ENCODE data around the gene FUBP3. TPM values are rescaled to one million over a fixed set of nuclear protein-coding genes. Genes with fewer than 3 reads are reported as not detected.

The FUBP3 gene
- total RNA-seq, 4 donors from 2014 or later = 40.6 to 64.8 (median 46.4) TPM

DNA sequence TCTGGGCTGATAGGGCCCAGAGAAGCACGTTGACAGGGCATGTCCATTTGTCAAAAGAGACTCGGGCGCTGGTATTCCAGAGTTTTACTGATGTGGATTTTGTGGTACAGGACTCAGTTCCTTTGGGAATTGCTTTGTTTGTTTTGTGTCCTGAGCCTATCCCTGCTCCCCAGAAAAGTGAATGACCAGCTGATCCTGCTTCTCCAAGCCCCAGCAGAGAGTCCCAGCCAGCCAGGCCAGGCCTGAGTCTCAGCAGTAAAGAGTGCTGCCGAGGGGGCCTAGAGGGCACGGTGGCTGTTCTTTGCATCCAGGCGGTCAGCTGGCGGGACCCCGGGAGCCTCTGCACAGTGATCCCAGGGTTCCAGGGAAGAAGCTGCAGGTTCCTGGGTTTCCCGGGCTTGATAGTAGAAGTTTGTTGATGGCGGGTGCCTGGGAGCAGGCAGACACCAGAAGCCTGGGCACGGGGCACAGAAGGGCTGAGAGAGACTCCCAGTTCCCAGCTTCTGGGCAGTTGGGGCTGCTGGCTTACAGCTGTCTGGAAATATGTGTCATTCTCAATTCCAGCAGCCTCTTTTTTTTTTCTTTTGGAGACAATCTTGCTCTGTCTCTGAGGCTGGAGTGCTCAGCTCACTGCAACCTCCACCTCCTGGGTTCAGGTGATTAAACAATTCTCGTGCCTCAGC is 93.7 kb downstream of the FUBP3 start:
- no peak overlapping the region for H3K4me3 ChIP-seq
- no peak overlapping the region for H3K27ac ChIP-seq (replicated peaks in 1 of 4)
- H3K4me1 ChIP-seq = no peaks in the 10 kb centered on the region
- no peaks in the 10 kb centered on the region for H3K9me3 ChIP-seq
- TF ChIP-seq EP300 (IDR thresholded peaks at IDR 0.05) (no peak), POLR2A (IDR thresholded peaks at IDR 0.05; ENCODE audit: low read depth) (no peak), POLR2AphosphoS5 (IDR thresholded peaks at IDR 0.05) (no peak)
- TF ChIP-seq, protein P1, sequence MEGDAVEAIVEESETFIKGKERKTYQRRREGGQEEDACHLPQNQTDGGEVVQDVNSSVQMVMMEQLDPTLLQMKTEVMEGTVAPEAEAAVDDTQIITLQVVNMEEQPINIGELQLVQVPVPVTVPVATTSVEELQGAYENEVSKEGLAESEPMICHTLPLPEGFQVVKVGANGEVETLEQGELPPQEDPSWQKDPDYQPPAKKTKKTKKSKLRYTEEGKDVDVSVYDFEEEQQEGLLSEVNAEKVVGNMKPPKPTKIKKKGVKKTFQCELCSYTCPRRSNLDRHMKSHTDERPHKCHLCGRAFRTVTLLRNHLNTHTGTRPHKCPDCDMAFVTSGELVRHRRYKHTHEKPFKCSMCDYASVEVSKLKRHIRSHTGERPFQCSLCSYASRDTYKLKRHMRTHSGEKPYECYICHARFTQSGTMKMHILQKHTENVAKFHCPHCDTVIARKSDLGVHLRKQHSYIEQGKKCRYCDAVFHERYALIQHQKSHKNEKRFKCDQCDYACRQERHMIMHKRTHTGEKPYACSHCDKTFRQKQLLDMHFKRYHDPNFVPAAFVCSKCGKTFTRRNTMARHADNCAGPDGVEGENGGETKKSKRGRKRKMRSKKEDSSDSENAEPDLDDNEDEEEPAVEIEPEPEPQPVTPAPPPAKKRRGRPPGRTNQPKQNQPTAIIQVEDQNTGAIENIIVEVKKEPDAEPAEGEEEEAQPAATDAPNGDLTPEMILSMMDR (IDR thresholded peaks at IDR 0.05) = no peak
- intact Hi-C loops (cut with DNase I) = no loop called here
- no peak for DNase-seq (ENCODE audit: extremely low spot score)
- WGBS = 95% methylated on average over 7 of the region's 12 CpGs
- H3K36me3 ChIP-seq = no peaks in the 10 kb centered on the region
- H3K27me3 ChIP-seq = peaks cover 0 to 8% (median 0%) of the 10 kb centered on the region in 4 donors

DNA sequence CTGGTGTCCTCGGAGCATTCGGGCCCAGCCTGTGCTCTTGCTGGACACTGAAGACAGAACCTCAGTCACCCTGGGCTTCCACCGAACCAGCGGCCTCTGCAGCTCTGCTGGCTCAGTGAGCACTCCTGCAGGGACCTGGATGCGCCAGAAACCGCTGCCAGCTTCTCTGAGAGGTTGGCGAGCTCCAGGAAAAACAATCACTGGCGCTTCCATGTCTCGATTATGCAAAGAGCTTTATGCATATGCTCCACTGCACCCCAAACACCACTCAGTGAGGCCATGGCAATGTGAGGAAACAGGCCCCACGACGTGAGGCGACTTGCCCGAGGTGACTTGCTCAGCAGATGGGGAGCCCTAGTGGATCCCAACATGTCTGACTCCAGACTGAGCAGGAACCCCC is 96.0 kb downstream of the FUBP3 start:
- no peak for TF ChIP-seq EP300 (IDR thresholded peaks at IDR 0.05)
- TF ChIP-seq, protein P1 (IDR thresholded peaks at IDR 0.05) = no peak
- TF ChIP-seq POLR2A (IDR thresholded peaks at IDR 0.05; ENCODE audit: low read depth) = no peak
- no peak for TF ChIP-seq POLR2AphosphoS5 (IDR thresholded peaks at IDR 0.05)
- H3K9me3 ChIP-seq = no peaks in the 10 kb centered on the region
- H3K27me3 ChIP-seq = peaks cover 0 to 10% (median 0%) of the 10 kb centered on the region in 4 donors
- intact Hi-C loops (cut with DNase I) = no loop called here
- H3K27ac ChIP-seq (replicated peaks in 1 of 4) = no peak overlapping the region
- no peak overlapping the region for H3K4me3 ChIP-seq
- H3K36me3 ChIP-seq = no peaks in the 10 kb centered on the region
- no peak for DNase-seq (ENCODE audit: extremely low spot score)
- WGBS = 88% methylated on average over 10 of the region's 13 CpGs
- no peaks in the 10 kb centered on the region for H3K4me1 ChIP-seq

DNA sequence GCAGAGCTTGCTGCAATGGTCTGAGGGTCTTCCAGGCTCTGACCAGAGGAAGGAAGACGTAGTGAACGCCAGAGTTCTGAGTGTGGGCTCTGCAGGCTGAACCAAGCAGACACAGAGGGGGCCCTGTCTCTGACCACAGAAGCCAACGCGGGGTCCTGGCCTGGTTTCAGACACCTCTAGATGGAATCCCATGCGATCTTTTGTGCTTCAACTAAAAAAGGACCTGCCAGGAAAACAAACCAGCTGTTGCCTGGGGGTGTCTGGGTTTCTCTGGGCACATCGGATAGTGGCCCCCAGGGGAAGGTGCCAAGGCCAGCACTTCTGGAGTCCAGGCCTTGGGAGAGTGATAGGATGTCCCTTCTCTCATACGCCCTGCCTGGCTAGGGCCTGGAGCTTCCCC is 97.9 kb downstream of the FUBP3 start:
- DNase-seq (ENCODE audit: extremely low spot score) = no peak
- Histone ChIP-seq H3K9me3 (no peaks in the 10 kb centered on the region), H3K36me3 (no peaks in the 10 kb centered on the region), H3K4me3 (no peak overlapping the region), H3K27ac (replicated peaks in 1 of 4) (no peak overlapping the region), H3K27me3 (peaks cover 0 to 20% (median 0%) of the 10 kb centered on the region in 4 donors), H3K4me1 (peaks cover 10 to 15% (median 14%) of the 10 kb centered on the region in 4 donors)
- whole genome bisulfite sequencing = 69% methylated on average over 6 of the region's 7 CpGs
- intact Hi-C loops (cut with DNase I) = no loop called here
- TF ChIP-seq POLR2AphosphoS5 (IDR thresholded peaks at IDR 0.05) = no peak
- TF ChIP-seq, protein P1 (IDR thresholded peaks at IDR 0.05) = no peak
- TF ChIP-seq EP300 (IDR thresholded peaks at IDR 0.05) = no peak
- TF ChIP-seq POLR2A (IDR thresholded peaks at IDR 0.05; ENCODE audit: low read depth) = no peak

DNA sequence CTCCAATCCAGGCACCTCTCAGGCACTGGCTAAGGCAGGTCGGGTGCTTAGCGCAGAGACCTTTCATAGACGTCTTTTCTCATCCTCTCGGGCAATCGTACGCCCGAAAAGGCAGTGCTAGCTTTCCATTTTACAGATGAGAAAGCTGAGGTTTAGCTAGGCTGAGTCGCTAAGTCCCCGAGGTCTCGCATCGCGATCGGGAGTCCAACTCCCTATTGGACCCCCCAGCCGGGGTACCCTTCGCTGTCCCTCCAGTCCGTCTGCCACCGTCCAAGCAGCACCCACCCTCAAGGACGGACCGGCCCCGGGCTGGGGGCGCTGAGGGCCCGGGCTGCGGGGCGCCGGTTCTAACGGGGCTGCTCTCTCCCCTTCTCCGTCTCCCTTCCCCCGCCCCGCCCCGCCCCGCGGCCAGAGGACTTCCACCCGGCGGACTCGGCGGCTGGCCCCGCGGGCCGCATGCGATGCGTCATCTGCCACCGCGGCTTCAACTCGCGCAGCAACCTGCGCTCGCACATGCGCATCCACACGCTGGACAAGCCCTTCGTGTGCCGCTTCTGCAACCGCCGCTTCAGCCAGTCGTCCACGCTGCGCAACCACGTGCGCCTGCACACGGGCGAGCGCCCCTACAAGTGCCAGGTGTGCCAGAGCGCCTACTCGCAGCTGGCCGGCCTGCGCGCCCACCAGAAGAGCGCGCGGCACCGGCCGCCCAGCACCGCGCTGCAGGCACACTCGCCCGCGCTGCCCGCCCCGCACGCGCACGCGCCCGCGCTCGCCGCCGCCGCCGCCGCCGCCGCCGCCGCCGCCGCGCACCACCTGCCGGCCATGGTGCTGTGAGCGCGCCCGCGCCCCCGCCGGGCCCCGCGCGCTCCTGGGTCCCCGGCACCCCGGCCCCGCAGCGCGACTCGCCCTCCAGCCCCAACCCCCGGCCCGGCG is 101.7 kb downstream of the FUBP3 start:
- peaks cover 0 to 20% (median 0%) of the 10 kb centered on the region in 4 donors for H3K27me3 ChIP-seq
- intact Hi-C loops (cut with DNase I) = loop anchor here (5.0 kb wide), 1 partner anchor 104 kb away; the partner anchor contains the start of gene FUBP3
- WGBS = 5% methylated on average over 46 of the region's 116 CpGs
- no peak for DNase-seq (ENCODE audit: extremely low spot score)
- no peaks in the 10 kb centered on the region for H3K9me3 ChIP-seq
- peak overlapping the region; percentile 65 to 69 (median 67) for H3K4me3 ChIP-seq
- H3K36me3 ChIP-seq = no peaks in the 10 kb centered on the region
- peak overlapping the region; percentile 25 to 66 (median 52) for H3K27ac ChIP-seq (replicated peaks in 1 of 4)
- H3K4me1 ChIP-seq = peaks cover 13 to 17% (median 17%) of the 10 kb centered on the region in 4 donors
- TF ChIP-seq POLR2AphosphoS5 (IDR thresholded peaks at IDR 0.05) (peak in 1 of 2 donors; percentile 59), EP300 (IDR thresholded peaks at IDR 0.05) (no peak), POLR2A (IDR thresholded peaks at IDR 0.05; ENCODE audit: low read depth) (no peak)
- TF ChIP-seq, protein P1 (IDR thresholded peaks at IDR 0.05) = no peak
